HG03520 (cell line): ENCODE measurements around the gene UBE2F.
"Not testable (repeated sequence)": the region's sequence is repeated elsewhere in the genome, so short reads cannot be mapped to it uniquely, and the experiment has no call there.

Source experiments
- ATAC-seq: cut with Tn5 transposase; IDR thresholded peaks from one replicate; pipeline ENCODE4 v1.9.1; 2021; ENCODE audit warnings: mild to moderate bottlenecking, moderate library complexity; ENCODE audit not compliant: unreplicated experiment

The UBE2F gene

DNA sequence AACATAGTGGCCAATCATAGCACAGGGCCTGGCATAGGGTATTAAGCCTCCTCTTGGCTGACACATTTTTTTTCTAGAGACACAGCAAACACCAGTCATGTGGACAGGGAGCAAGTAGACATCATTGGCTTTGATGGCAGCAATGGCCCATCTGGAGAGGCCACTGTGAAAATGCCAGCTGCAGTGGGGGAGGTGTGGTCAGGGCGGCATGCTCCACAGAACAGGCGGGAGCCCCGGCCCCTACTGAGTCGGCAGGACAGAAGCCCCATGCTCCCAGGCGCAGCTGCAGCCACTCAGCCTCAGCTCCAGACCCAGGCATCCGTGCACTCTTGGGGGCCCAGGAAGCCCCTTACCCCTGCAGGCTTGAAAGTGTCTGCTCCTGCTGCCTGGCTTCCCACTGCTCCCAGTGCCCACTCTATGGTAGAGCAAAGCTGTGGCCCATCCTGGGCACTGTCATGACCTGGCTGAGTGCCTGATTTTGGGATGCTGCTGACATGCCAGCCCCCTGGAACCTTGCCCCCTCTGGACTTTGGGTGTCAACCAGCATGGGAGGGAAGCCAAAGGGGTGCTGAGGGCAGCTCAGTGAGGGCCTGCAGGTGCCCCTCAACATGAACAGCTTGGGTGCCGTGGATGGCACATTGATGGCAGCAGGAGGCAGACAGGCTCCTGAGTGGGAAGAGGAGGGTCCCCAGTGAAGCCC is 23.3 kb upstream of the UBE2F start:
- ATAC-seq: no peak

DNA sequence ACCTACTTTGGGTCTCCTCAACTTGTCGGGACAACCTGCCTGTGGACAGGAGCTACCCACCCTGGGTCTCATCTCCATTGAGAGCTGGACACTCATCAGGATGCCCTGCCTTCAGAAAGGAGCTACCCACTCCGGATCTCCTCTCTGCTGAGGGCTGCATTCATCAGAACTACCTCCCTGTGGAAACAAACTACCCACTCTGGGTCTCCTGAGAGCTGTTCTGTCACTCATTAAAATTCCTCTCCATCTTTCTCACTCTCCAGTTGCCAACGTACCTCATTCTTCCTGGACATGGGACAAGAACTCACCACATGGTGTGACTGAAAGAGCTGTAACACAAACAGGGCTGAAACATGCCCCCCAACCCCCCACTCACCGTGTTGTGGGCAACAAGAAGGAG is 22.5 kb upstream of the UBE2F start:
- ATAC-seq: no peak

GRCh38 chr2:237946423-237946822 is 20.4 kb upstream of the UBE2F start:
- ATAC-seq: no peak

DNA sequence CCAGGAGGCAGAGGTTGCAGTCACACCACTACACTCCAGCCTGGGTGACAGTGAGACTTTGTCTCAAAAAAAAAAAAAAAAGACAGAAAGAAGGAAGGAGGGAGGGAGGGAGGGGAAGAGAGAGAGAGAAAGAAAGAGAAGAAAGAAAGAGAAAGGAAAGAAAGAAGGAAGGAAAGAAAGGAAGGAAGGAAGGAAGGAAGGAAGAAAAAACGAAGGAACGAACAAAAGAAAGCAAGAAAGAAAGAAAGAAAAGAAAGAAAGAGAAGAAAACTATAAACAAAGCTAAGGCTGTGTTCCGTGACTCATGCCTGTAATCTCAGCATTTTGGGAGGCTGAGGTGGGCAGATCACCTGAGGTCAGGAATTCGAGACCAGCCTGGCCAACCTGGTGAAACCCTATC is 15.5 kb upstream of the UBE2F start:
- ATAC-seq: not testable (repeated sequence)

DNA sequence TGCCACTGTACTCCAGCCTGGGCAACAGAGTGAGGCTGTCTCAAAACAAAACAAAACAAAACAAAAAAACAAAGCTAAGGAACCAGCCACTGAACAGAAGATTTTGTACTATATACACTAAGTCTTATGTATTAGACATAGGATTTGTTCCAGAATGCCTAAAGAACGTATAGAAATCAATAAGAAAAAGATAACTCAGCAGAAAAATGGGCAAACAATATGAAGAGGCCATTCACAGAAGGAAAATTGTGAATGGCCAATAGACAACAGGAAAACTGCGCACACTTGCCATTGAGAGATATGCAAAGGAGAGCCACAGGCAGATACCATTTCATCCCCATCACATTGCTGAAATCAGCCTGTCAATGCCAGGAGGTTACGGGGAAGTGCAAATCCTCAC is 14.9 kb upstream of the UBE2F start:
- ATAC-seq: no peak

DNA sequence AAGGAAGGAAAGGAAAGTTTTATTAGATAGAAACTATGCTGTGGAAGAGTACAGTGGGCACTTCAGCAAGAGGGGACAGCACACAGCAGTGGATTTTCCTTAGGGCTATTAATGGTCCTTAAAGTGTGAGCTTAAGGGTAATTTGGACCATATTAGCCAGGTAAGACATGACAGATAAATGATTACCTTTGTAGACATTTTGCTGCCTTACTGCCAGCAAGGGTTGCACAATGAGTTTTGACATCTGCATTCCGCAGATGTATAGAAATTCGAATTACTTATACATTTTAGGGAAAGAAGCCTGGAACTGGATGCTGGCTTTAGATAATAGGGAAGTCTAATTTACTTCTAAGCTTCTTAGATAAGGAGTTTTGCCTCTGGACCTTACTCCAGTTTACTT is 14.0 kb upstream of the UBE2F start:
- no peak for ATAC-seq

DNA sequence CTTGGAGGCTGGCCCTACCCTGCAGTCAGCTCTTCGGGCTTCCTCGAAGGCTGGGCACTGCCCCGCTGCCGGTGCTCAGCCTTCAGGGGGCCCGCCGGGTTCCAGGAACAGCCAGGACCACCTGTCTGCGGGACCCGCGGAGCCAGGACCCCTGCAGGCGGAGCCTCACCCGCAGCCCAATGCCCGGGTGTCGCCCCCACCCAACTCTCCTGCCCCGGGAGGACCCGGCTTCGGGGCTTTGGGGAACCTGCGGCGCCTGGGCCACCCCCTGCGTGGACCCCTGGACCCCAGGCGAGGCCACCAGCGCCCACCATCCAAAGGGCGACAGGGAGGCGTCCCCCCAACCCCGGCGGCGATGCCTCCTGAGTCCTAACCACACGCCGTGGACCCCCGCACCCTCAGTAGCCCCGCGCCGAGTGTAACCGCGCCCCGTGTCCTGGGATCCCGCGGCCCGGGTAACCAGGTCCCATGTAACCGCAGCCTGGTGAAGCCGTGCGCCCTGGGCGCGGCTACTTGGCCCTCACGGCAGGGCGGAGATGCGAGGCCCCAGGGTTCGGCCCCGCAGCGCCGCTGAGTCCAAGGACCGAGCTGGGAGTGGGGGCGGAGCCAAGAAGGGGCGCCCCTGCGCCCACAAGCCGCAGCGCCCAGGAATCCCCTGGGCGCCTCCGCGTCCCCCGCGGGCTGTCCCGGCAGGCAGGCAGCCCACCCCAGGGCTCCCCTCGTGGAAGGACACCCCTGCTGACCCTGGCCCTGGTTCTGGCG is 11.0 kb upstream of the UBE2F start:
- no peak for ATAC-seq

DNA sequence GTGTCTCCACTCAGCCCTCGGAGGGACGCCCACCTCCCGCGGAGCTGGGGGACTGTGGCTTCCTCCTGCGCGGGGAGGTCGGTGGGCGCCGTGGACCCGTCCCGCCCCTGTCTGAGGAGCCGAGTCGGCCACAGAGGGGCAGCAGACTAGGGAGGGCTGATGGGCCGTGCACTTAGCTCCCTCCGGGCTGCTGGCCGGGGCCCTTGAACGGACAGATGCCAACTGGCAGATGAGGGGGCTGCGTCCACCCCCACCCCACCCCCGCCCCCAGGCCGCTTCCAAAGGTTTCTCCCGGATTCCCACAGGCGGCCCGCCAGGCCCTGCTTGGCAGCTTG is 10.4 kb upstream of the UBE2F start:
- no peak for ATAC-seq

DNA sequence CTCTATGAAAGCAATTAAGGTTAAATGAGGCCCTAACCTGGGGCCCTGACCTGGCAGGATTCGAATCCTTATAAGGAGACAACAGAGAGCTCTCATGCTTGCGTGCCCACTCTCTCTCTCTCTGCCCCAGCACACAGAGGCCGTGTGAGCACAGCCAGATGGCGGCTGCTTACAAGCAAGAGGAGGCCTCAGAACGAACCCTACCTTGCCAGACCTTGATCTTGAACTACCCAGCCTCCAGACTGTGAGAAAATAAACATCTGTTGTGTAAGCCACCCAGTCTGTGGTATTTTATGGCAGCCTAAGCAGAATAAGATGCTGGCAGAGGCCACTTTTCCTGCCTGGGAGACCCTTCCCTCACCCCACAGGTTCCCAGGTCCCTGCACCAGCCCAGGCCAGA is 5.2 kb upstream of the UBE2F start:
- ATAC-seq: no peak

GRCh38 chr2:237962432-237963084 is 4.3 kb upstream of the UBE2F start:
- ATAC-seq: no peak

DNA sequence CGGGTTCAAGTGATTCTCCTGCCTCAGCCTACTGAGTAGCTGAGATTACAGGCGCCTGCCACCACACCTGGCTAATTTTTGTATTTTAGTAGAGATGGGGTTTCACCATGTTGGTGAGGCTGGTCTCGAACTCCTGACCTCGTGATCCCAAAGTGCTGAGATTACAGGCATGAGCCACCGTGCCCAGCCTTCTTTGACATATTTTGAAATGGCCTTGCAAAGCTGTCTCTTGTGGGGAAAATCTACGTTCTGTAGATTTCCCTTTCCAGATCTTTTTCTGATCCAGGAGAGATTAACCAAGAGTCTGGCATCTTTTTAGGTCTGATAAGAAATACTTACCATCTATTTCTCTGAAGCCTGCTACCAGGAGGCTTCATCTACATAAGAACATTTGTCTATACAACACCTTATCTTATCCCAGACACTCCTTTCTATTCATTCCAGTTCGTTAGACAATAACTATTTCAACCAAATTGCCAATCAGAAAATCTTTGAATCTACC is 3.3 kb upstream of the UBE2F start:
- ATAC-seq: not testable (repeated sequence)

DNA sequence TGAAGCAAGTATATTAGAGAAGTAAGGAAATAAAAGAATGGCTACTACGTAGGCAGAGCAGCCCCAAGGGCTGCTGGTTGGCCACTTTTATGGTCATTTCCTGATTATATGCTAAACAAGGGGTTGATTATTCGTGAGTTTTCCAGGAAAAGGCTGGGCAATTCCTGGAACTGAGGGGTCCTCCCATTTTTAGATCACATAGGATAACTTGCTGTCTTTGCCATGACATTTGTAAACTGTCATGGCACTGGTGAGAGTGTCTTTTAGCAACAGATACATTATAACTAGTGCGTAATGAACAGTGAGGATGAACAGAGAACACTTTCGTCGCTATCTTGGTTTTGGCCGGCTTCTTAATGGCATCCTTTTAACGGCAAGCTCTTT is 2.6 kb upstream of the UBE2F start:
- ATAC-seq: no peak

- no peak for ATAC-seq
Measured at GRCh38 chr2:237964578-237965404, 2.0 kb upstream of the UBE2F start.

- not testable (repeated sequence) for ATAC-seq
Measured at GRCh38 chr2:237965844-237966243, 970 bp upstream of the UBE2F start.

GRCh38 chr2:237966250-237966564 is 607 bp upstream of the UBE2F start:
- no peak for ATAC-seq

DNA sequence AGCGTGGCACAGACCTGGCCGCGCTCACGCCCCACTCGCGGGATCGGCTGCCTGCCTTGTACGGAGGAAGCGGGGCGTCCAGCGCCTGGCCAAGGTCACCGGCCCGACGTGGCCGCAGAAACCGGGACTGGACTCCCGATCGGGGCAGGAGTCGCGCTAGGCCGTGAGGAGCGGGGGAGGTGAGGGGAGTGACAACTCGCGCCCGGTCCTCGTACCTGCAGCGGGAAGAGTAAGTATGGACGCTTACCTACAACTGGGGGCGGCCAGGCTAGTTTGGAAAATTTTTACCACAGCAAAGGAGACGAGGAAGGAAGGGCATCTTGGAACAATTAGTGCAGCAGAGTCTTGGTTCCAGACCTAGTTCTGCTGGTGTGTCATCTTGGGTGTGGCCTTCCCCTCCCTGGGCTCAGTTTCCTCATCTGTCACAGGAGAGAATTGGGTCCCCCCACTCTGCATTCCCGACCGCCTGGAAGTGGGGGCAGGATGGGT is 693 bp downstream of the UBE2F start:
- ATAC-seq: no peak

GRCh38 chr2:237968048-237968862 is 1.4 kb downstream of the UBE2F start:
- peak; percentile 33 for ATAC-seq

- no peak for ATAC-seq
Measured at GRCh38 chr2:237971661-237972060, 4.8 kb downstream of the UBE2F start.

- no peak for ATAC-seq
Measured at GRCh38 chr2:237972211-237972610, 5.4 kb downstream of the UBE2F start.

GRCh38 chr2:237972936-237973335 is 6.1 kb downstream of the UBE2F start:
- ATAC-seq: no peak
